Memory B cell (primary cell): ENCODE measurements around the gene UNC13B.

Experiments used
- ATAC-seq: fragments of 150-1000 bp; cut with Tn5 transposase; 2 replicates; pipeline ENCODE4 v1.10.0; 2021; ENCODE audit warnings: low read depth, mild to moderate bottlenecking, moderate library complexity
- DNase-seq, 2 donors: peaks; one replicate each; pipeline ENCODE4 v3.0.0; 2022; ENCODE audit warnings: low spot score in 2 of 2
- H3K27ac Mint-ChIP-seq: one replicate; pipeline ENCODE4 v1.8.0; 2022; ENCODE audit warnings: mild to moderate bottlenecking, moderate library complexity, mixed read lengths
- H3K27me3 Mint-ChIP-seq: one replicate; pipeline ENCODE4 v1.8.0; 2022; ENCODE audit warnings: mixed read lengths
- H3K36me3 Mint-ChIP-seq: one replicate; pipeline ENCODE4 v1.8.0; 2022; ENCODE audit warnings: mild to moderate bottlenecking, mixed read lengths
- H3K4me1 Mint-ChIP-seq: one replicate; pipeline ENCODE4 v1.8.0; 2022; ENCODE audit warnings: mixed read lengths
- H3K4me3 Mint-ChIP-seq: one replicate; pipeline ENCODE4 v1.8.0; 2022; ENCODE audit warnings: mild to moderate bottlenecking, moderate library complexity, mixed read lengths
- H3K9me3 Mint-ChIP-seq: one replicate; pipeline ENCODE4 v1.8.0; 2022; ENCODE audit warnings: mixed read lengths

Gene UNC13B

GRCh38 chr9:35333551-35333950, 171.7 kb downstream of the UNC13B start:
- Mint-ChIP-seq H3K36me3 (no peaks in the 10 kb centered on the region), H3K27ac (no peak overlapping the region), H3K4me1 (no peaks in the 10 kb centered on the region), H3K27me3 (peaks cover 21% of the 10 kb centered on the region), H3K9me3 (peaks cover 1% of the 10 kb centered on the region), H3K4me3 (no peak overlapping the region)
- no peak for ATAC-seq
- DNase-seq = no peak

- Mint-ChIP-seq H3K27ac (no peak overlapping the region), H3K9me3 (no peaks in the 10 kb centered on the region), H3K36me3 (no peaks in the 10 kb centered on the region), H3K4me1 (no peaks in the 10 kb centered on the region), H3K4me3 (no peak overlapping the region), H3K27me3 (peaks cover 18% of the 10 kb centered on the region)
- ATAC-seq = no peak
- DNase-seq = no peak
Observed at GRCh38 chr9:35335164-35335563, 173.4 kb downstream of the UNC13B start.

DNA sequence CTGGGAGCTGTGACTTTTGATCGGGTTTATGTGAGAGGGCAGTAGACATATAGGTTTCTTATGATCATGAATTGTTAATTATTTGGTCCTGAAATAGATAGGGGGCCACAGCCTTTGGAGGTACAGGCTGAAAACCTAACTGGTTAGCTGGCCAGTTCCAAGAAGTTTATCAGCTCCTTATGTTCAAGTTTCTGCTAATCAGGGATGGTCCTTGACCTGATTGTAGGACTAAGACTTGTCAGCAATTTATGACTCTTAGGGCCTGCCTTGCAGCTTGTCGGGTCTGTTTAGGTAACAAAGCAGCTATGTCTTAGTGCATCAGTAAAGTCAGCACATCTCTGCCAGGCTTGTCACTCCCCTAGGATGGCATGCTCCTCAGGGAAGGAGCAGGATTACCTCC, 176.3 kb downstream of the UNC13B start:
- Mint-ChIP-seq H3K4me3 (no peak overlapping the region), H3K36me3 (no peaks in the 10 kb centered on the region), H3K9me3 (no peaks in the 10 kb centered on the region), H3K4me1 (peaks cover 6% of the 10 kb centered on the region), H3K27me3 (peaks cover 21% of the 10 kb centered on the region), H3K27ac (no peak overlapping the region)
- DNase-seq = no peak
- no peak for ATAC-seq

GRCh38 chr9:35338561-35339274, 176.9 kb downstream of the UNC13B start:
- Mint-ChIP-seq H3K9me3 (no peaks in the 10 kb centered on the region), H3K4me1 (peaks cover 6% of the 10 kb centered on the region), H3K4me3 (no peak overlapping the region), H3K27me3 (peaks cover 18% of the 10 kb centered on the region), H3K36me3 (no peaks in the 10 kb centered on the region), H3K27ac (no peak overlapping the region)
- no peak for DNase-seq
- ATAC-seq = no peak

DNA sequence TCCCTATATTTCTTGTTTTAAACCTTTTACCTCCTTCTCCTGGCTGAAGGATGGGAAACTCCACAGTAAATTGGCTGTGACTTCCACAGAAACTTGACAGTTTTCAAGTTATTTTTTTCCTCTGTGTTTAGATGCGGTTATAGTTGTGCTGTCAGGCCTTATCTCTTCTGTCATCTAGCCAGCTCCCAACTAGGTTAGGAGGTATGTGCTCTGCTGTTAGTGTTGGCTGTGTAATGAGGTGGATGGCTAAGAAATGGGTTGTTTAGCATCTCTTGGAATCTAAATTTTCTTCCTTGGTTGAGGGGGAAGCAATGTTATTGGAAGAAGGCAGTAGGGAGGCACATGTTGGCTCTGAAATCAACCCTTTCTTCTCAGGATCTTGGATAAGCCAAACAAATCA, 178.2 kb downstream of the UNC13B start:
- Mint-ChIP-seq H3K36me3 (no peaks in the 10 kb centered on the region), H3K4me1 (peaks cover 6% of the 10 kb centered on the region), H3K27ac (no peak overlapping the region), H3K27me3 (peaks cover 18% of the 10 kb centered on the region), H3K4me3 (no peak overlapping the region), H3K9me3 (no peaks in the 10 kb centered on the region)
- DNase-seq (no peak), ATAC-seq (no peak)

- DNase-seq (no peak), ATAC-seq (no peak)
- no peaks in the 10 kb centered on the region for H3K9me3 Mint-ChIP-seq
- peaks cover 6% of the 10 kb centered on the region for H3K4me1 Mint-ChIP-seq
- no peaks in the 10 kb centered on the region for H3K36me3 Mint-ChIP-seq
- H3K27me3 Mint-ChIP-seq = peaks cover 18% of the 10 kb centered on the region
- no peak overlapping the region for H3K27ac Mint-ChIP-seq
- no peak overlapping the region for H3K4me3 Mint-ChIP-seq
Observed at GRCh38 chr9:35341021-35341420, 179.2 kb downstream of the UNC13B start.

GRCh38 chr9:35341585-35341984, 179.8 kb downstream of the UNC13B start:
- Mint-ChIP-seq H3K36me3 (no peaks in the 10 kb centered on the region), H3K4me3 (no peak overlapping the region), H3K27ac (no peak overlapping the region), H3K9me3 (no peaks in the 10 kb centered on the region), H3K4me1 (peaks cover 6% of the 10 kb centered on the region), H3K27me3 (peaks cover 16% of the 10 kb centered on the region)
- no peak for DNase-seq
- no peak for ATAC-seq

DNA sequence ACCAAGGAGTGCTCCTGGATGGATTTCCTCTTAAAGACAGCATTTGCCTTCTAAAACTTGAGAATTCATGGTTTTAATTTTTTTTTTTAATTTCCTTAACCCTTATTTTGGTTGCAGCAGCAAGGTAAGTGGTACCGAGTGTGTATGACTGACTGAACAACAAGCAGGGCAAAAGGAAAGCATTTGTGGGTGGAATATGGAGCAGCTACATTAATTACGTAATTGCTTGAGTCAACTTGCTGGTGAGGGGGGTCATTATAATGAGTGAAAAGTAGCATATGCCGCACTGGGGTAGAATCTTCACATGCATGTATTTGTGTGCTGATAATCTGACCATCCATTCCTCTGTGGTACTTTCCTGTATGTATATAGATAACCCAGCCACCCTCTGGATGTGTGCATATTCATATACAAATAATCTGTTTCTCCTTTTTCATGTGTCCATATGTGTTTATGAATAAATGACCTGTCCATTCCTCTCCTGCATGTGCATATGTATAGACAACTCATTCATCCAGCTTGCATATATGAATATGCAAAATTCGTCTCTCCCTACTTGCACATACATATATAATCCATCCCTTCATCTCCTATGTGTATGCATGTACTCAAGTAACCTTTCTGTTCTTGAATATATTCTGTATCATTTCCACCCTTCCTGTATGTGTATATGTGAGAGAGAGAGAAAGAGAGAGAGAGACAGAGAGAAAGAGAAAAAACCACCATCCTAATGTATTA, 180.6 kb downstream of the UNC13B start:
- Mint-ChIP-seq H3K4me1 (peaks cover 6% of the 10 kb centered on the region), H3K27me3 (peaks cover 13% of the 10 kb centered on the region), H3K4me3 (no peak overlapping the region), H3K27ac (no peak overlapping the region), H3K9me3 (no peaks in the 10 kb centered on the region), H3K36me3 (no peaks in the 10 kb centered on the region)
- DNase-seq (no peak), ATAC-seq (no peak)

DNA sequence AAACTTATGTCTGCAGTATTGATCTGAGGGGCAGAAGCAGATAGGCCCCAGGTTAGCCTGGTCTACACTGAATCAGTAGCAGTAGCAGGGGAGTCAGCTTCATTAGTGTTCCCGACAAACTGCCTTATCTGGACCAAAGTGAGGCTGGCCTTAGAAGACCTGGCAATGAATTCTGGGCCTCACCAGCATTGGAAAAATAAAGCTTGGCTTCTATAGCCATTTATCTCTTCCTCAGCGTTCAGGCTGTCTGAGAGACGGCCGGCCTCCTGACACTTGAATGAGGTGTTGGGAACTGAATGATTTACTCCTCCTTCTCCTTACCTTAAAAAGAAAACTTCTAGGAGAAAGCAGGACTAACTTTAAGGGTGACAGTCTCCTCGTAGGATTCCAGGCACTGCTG, 186.3 kb downstream of the UNC13B start:
- no peaks in the 10 kb centered on the region for H3K36me3 Mint-ChIP-seq
- H3K4me1 Mint-ChIP-seq = no peaks in the 10 kb centered on the region
- peaks cover 2% of the 10 kb centered on the region for H3K27me3 Mint-ChIP-seq
- no peak overlapping the region for H3K27ac Mint-ChIP-seq
- no peaks in the 10 kb centered on the region for H3K9me3 Mint-ChIP-seq
- ATAC-seq (no peak), DNase-seq (no peak)
- H3K4me3 Mint-ChIP-seq = no peak overlapping the region

- Mint-ChIP-seq H3K4me1 (no peaks in the 10 kb centered on the region), H3K9me3 (no peaks in the 10 kb centered on the region), H3K4me3 (no peak overlapping the region), H3K36me3 (no peaks in the 10 kb centered on the region), H3K27me3 (peaks cover 2% of the 10 kb centered on the region), H3K27ac (no peak overlapping the region)
- ATAC-seq (no peak), DNase-seq (no peak)
Observed at GRCh38 chr9:35349287-35349990, 187.6 kb downstream of the UNC13B start.

- Mint-ChIP-seq H3K4me3 (no peak overlapping the region), H3K9me3 (no peaks in the 10 kb centered on the region), H3K27ac (no peak overlapping the region), H3K36me3 (no peaks in the 10 kb centered on the region), H3K27me3 (peaks cover under 1% of the 10 kb centered on the region), H3K4me1 (no peaks in the 10 kb centered on the region)
- ATAC-seq (no peak), DNase-seq (no peak)
Observed at GRCh38 chr9:35350212-35350611, 188.4 kb downstream of the UNC13B start.

DNA sequence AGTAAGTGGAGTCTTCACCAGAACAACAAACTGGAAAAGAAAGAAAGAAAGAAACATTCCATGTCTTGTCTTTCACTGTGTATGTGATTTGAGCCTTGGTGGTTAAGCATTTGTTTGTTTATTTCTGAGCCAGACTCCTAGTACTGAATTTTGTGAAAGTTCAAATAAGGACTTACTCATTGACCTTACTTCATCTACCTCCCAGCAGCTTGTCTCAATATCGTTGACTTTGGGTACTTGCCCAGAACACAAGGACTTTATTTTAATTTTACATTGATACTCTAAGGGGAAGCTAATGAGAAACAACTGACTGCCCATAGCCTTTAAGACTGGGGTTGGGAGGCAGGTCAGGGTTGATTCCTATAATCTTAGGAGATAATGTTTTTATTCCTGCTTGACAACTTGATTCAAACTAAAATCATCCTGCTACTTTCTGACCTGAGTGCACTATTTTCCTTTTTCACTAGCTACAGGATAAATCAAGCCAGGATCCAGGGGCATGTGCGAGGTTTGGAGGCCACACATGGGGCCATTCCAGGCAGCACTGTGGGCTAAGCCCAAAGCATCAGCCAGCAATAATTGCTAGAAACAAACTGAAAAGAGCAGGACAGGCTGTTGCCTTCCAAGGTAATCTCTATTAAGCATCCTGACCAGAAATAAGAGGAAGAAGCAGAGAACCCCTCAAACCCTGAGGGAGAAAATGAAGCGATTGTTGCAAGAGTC, 189.2 kb downstream of the UNC13B start:
- Mint-ChIP-seq H3K4me3 (no peak overlapping the region), H3K36me3 (no peaks in the 10 kb centered on the region), H3K9me3 (no peaks in the 10 kb centered on the region), H3K27ac (no peak overlapping the region), H3K4me1 (no peaks in the 10 kb centered on the region), H3K27me3 (no peaks in the 10 kb centered on the region)
- ATAC-seq (no peak), DNase-seq (no peak)

DNA sequence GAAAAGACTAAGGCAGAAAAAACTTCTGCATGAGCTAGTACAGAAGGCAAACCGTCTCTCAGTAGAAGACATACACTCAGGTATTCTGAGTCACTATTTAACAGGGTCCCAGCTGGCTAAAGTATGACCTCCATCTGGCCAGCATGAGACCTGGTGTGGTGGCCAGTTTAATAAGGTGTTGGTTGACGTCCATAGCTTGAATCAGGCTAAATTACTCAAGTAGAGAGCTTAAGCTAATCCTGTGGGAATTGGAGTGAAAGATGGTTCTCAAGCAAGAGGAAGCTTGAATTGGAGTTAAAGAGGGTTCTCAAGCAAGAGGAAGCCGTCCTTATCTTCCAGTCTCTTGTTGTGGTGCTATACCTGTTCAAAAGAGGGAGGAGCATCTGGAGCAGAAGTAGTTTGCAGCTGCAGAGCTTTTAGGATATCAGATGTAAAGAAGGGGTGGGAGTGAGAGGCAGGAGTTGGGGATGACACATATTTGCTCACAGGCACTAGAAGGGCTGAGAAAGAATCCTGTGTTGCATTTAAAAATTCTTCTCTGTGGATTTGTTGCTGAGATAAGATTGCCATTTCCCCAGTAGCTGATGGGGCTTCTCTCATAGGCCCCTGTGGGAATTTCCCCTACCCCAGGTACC, 192.0 kb downstream of the UNC13B start:
- H3K27ac Mint-ChIP-seq = no peak overlapping the region
- H3K4me1 Mint-ChIP-seq = no peaks in the 10 kb centered on the region
- H3K4me3 Mint-ChIP-seq = no peak overlapping the region
- H3K36me3 Mint-ChIP-seq = no peaks in the 10 kb centered on the region
- DNase-seq (no peak), ATAC-seq (no peak)
- no peaks in the 10 kb centered on the region for H3K27me3 Mint-ChIP-seq
- H3K9me3 Mint-ChIP-seq = no peaks in the 10 kb centered on the region
